ENCODE data around the gene QSOX2. TPM values are rescaled to one million over a fixed set of nuclear protein-coding genes. Genes with fewer than 3 reads are reported as not detected.

Gene QSOX2
- total and polyA plus RNA-seq, 12 donors: 4.6 to 9.1 (median 7.7) TPM

DNA sequence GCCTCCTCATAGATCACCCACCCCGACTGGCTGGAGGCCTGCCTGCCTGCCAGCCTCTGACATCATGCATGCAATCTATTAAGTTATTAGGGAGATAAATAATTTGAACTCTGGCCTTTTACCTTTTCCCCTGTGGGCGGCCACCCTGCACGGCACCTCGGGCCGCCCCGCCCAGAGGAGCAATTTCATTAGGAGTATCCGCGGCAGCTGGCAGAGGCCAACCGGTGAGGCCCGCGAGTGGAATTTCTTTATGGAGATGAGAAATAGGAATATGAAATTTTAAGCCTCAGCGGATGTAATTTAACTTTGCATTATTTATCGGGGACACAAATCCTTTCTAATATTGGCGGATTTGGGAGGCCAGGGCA lies 63.2 kb downstream of the QSOX2 start:
- intact Hi-C loops (cut with DNase I): no loop called here
- H3K9me3 ChIP-seq: no peaks in the 10 kb centered on the region
- 85 to 86% methylated on average over 14 of the region's 14 CpGs for WGBS, 2 donors
- H3K36me3 ChIP-seq: no peaks in the 10 kb centered on the region
- DNase-seq (no peak), ATAC-seq (no peak)
- H3K27ac ChIP-seq: no peak overlapping the region
- TF ChIP-seq, protein P1, sequence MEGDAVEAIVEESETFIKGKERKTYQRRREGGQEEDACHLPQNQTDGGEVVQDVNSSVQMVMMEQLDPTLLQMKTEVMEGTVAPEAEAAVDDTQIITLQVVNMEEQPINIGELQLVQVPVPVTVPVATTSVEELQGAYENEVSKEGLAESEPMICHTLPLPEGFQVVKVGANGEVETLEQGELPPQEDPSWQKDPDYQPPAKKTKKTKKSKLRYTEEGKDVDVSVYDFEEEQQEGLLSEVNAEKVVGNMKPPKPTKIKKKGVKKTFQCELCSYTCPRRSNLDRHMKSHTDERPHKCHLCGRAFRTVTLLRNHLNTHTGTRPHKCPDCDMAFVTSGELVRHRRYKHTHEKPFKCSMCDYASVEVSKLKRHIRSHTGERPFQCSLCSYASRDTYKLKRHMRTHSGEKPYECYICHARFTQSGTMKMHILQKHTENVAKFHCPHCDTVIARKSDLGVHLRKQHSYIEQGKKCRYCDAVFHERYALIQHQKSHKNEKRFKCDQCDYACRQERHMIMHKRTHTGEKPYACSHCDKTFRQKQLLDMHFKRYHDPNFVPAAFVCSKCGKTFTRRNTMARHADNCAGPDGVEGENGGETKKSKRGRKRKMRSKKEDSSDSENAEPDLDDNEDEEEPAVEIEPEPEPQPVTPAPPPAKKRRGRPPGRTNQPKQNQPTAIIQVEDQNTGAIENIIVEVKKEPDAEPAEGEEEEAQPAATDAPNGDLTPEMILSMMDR (IDR thresholded peaks at IDR 0.05): no peak
- no peaks in the 10 kb centered on the region for H3K4me1 ChIP-seq
- H3K27me3 ChIP-seq: peaks cover 3 to 58% (median 43%) of the 10 kb centered on the region in 7 donors
- H3K4me3 ChIP-seq: no peak overlapping the region

DNA sequence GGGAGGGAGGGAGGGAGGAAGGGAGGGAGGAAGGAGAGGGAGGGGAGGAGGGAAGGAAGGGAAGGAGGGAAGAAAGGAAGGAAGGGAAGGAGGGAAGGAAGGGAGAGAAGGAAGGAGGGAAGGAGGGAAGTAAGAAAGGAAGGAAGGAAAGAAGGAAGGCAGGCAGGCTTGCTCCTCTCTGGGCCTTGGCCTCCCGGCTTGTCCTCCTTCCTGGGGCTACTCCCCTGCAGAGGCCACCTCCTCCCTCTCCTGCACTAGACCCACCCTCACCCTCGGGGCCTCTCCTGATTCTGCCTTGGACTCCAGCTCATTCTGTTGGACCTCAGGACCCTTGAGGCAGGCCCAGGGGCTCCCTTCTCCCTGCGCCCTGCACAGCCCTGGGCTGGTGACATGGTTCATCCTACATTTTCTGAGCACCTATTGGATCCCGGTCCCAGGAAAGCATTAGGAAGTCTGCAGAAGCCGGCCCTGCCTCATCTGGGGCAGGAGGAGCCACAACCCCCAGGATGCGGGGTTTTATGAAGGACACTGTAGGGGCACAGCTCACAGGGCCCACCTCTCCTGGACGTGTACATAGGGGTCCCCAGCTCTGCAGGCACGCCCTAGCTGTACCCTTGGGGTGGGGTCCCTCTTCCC lies 63.7 kb downstream of the QSOX2 start:
- TF ChIP-seq, protein P1 (IDR thresholded peaks at IDR 0.05): no peak
- 64 to 68% methylated on average over 8 of the region's 8 CpGs for WGBS, 2 donors
- ATAC-seq: no peak
- H3K4me1 ChIP-seq: no peaks in the 10 kb centered on the region
- no peak for DNase-seq
- intact Hi-C loops (cut with DNase I): no loop called here
- H3K27me3 ChIP-seq: peaks cover 3 to 56% (median 38%) of the 10 kb centered on the region in 7 donors
- no peak overlapping the region for H3K4me3 ChIP-seq
- no peak overlapping the region for H3K27ac ChIP-seq
- H3K9me3 ChIP-seq: no peaks in the 10 kb centered on the region
- H3K36me3 ChIP-seq: no peaks in the 10 kb centered on the region

DNA sequence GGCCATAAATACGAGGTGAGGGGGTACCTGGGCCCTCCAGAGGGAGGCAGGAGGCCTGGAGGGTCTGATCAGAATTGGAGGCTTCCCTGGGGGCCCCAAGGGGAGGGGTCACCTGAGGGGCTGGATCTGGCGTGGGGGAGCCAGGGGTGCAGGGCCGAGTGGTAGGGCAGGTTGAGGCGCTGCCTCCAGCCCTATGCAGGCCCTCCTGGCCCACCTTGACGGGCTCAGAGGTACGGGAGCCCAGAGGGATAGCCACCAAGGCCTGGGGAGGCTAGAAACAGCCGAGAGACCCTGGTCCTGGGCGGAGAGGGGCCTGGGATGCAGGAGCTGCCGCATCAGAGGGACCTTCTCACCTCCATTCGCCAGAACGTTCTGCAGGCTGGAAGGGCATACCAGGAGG lies 65.0 kb downstream of the QSOX2 start:
- H3K4me3 ChIP-seq: no peak overlapping the region
- H3K27ac ChIP-seq: no peak overlapping the region
- TF ChIP-seq, protein P1 (IDR thresholded peaks at IDR 0.05): no peak
- ATAC-seq (no peak), DNase-seq (no peak)
- H3K27me3 ChIP-seq: peaks cover 3 to 50% (median 26%) of the 10 kb centered on the region in 7 donors
- H3K4me1 ChIP-seq: no peaks in the 10 kb centered on the region
- intact Hi-C loops (cut with DNase I): no loop called here
- no peaks in the 10 kb centered on the region for H3K9me3 ChIP-seq
- 76 to 77% methylated on average over 11 of the region's 11 CpGs for WGBS, 2 donors
- H3K36me3 ChIP-seq: no peaks in the 10 kb centered on the region

DNA sequence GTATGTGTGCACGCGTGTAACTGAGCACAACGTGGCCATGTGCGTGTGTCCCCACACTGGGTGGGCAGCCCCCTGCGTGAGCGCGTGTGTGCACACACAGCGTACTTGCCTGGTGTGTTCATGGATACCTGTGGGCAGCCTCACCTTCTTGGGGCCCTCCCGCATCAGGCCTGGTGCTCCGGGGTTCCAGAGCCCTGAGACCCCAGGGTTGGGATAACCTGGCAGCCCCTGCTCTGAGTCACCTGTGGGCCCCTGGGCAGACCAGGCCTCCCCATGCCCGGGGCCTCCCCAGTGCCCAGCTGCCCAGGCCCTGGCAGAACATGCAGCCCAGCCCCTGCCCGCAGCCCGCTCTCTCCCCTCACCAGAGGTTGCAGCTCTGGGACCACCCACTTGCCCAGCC lies 65.9 kb downstream of the QSOX2 start:
- Histone ChIP-seq H3K4me1 (no peaks in the 10 kb centered on the region), H3K9me3 (no peaks in the 10 kb centered on the region), H3K4me3 (no peak overlapping the region), H3K27me3 (peaks cover 3 to 42% (median 18%) of the 10 kb centered on the region in 7 donors), H3K27ac (no peak overlapping the region), H3K36me3 (no peaks in the 10 kb centered on the region)
- no peak for ATAC-seq
- 92 to 96% methylated on average over 13 of the region's 13 CpGs for WGBS, 2 donors
- TF ChIP-seq, protein P1 (IDR thresholded peaks at IDR 0.05): no peak
- intact Hi-C loops (cut with DNase I): loop anchor here in 1 of 10 donors (10.0 kb wide), 1 partner anchor 105 kb away; no protein-coding TSS in a partner anchor
- no peak for DNase-seq
